ENCODE data around the gene SRGAP3.
"Not testable (repeated sequence)": the region's sequence is repeated elsewhere in the genome, so short reads cannot be mapped to it uniquely, and the experiment has no call there.

Gene SRGAP3

GRCh38 chr3:9109568-9109914 lies 139.9 kb downstream of the SRGAP3 start:
- DNase-seq, result no peak

GRCh38 chr3:9108876-9109567 lies 140.4 kb downstream of the SRGAP3 start:
- DNase-seq, result no peak

- no peak for DNase-seq
Observed at GRCh38 chr3:9107738-9108137, 141.7 kb downstream of the SRGAP3 start.

- no peak for DNase-seq
Observed at GRCh38 chr3:9105421-9105820, 144.0 kb downstream of the SRGAP3 start.

GRCh38 chr3:9104121-9104520 lies 145.3 kb downstream of the SRGAP3 start:
- DNase-seq, result no peak

GRCh38 chr3:9102240-9102981 lies 147.0 kb downstream of the SRGAP3 start:
- no peak for DNase-seq

- no peak for DNase-seq
Observed at GRCh38 chr3:9101286-9101685, 148.2 kb downstream of the SRGAP3 start.

- DNase-seq, result no peak
Observed at GRCh38 chr3:9100513-9100894, 148.9 kb downstream of the SRGAP3 start.

GRCh38 chr3:9099702-9100512 lies 149.5 kb downstream of the SRGAP3 start:
- DNase-seq, result no peak

- DNase-seq, result no peak
Observed at GRCh38 chr3:9098716-9099675, 150.4 kb downstream of the SRGAP3 start.

GRCh38 chr3:9097495-9097894 lies 152.0 kb downstream of the SRGAP3 start:
- DNase-seq, result no peak

- no peak for DNase-seq
Observed at GRCh38 chr3:9091486-9092235, 157.8 kb downstream of the SRGAP3 start.

- no peak for DNase-seq
Observed at GRCh38 chr3:9088441-9089353, 160.7 kb downstream of the SRGAP3 start.

GRCh38 chr3:9087831-9088413 lies 161.5 kb downstream of the SRGAP3 start:
- no peak for DNase-seq

GRCh38 chr3:9085428-9085827 lies 164.0 kb downstream of the SRGAP3 start:
- DNase-seq, result not testable (repeated sequence)

- DNase-seq, result no peak
Observed at GRCh38 chr3:9081184-9081818, 168.1 kb downstream of the SRGAP3 start.

GRCh38 chr3:9080163-9080562 lies 169.3 kb downstream of the SRGAP3 start:
- DNase-seq, result no peak

- DNase-seq, result no peak
Observed at GRCh38 chr3:9079676-9080075, 169.8 kb downstream of the SRGAP3 start.

- DNase-seq, result no peak
Observed at GRCh38 chr3:9078561-9079240, 170.7 kb downstream of the SRGAP3 start.
